Measurements from ENCODE around the gene BCAN. TPM values are rescaled to one million over a fixed set of nuclear protein-coding genes. Genes with fewer than 3 reads are reported as not detected.

The BCAN gene
- total RNA-seq, 1 donor from 2014 or later = 2.0 TPM

DNA sequence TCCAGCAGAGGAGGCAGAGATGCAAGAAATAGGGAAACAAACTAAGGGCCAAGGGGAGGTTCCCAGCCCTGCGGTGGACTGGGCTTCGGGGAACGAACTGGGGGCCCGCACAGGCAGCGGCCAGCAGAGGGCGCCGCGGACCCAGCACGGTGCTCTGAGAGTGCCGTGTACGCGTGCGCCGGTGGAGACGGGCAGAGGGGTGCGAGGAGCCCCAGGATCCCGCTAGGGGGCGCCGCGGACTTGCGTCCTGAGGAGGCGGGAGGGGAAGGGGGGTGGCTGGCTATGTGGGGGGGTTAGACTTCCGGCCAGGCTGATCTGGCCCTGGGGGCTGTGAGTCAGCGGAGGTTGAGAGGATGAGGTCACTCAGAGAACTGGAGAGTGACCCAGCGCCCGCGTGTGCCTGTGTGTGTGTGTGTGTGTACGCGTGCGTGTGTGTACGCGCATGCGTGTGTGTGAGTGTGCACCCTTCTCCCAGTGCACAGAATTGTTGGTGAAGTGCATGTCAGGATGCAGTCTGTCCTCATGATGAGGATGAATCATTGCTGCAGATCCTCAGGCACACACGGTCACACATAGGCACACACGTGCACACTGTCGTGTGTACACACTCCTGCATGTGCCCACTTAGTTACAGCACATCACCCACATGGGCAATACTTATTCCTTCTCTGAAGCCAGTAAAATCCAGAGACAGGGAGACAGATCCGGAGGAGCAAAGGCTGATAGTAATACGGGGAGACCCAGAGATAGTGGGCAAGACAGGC lies 18.3 kb downstream of the BCAN start:
- TF ChIP-seq POLR2AphosphoS5 (IDR thresholded peaks at IDR 0.05; ENCODE audit: insufficient read depth in 1 of 2, low read depth in 1 of 2) (peak; percentile 52 to 81), POLR2A (IDR thresholded peaks at IDR 0.05) (no peak)
- TF ChIP-seq, protein P1, sequence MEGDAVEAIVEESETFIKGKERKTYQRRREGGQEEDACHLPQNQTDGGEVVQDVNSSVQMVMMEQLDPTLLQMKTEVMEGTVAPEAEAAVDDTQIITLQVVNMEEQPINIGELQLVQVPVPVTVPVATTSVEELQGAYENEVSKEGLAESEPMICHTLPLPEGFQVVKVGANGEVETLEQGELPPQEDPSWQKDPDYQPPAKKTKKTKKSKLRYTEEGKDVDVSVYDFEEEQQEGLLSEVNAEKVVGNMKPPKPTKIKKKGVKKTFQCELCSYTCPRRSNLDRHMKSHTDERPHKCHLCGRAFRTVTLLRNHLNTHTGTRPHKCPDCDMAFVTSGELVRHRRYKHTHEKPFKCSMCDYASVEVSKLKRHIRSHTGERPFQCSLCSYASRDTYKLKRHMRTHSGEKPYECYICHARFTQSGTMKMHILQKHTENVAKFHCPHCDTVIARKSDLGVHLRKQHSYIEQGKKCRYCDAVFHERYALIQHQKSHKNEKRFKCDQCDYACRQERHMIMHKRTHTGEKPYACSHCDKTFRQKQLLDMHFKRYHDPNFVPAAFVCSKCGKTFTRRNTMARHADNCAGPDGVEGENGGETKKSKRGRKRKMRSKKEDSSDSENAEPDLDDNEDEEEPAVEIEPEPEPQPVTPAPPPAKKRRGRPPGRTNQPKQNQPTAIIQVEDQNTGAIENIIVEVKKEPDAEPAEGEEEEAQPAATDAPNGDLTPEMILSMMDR (IDR thresholded peaks at IDR 0.05) = peak; percentile 98 to 99 (median 99)
- Histone ChIP-seq H3K4me3 (peak overlapping the region in 1 of 2 donors; percentile 5), H3K9me3 (no peaks in the 10 kb centered on the region), H3K4me1 (peaks cover 69% of the 10 kb centered on the region), H3K27me3 (no peaks in the 10 kb centered on the region), H3K36me3 (no peaks in the 10 kb centered on the region), H3K27ac (peak overlapping the region; percentile 85)
- peak in 1 of 2 donors; percentile 97 for DNase-seq (ENCODE audit: extremely low spot score in 2 of 2)
- intact Hi-C loops (cut with DNase I) = loop anchor here (2.0 to 5.0 kb wide), 3 partner anchors 17 to 273 kb away; partner anchors contain the start of gene NES

GRCh38 chr1:156660752-156661112 lies 18.8 kb downstream of the BCAN start:
- peaks cover 75% of the 10 kb centered on the region for H3K4me1 ChIP-seq
- DNase-seq (ENCODE audit: extremely low spot score in 2 of 2) = no peak
- H3K9me3 ChIP-seq = no peaks in the 10 kb centered on the region
- peak overlapping the region; percentile 85 for H3K27ac ChIP-seq
- H3K27me3 ChIP-seq = no peaks in the 10 kb centered on the region
- TF ChIP-seq, protein P1 (IDR thresholded peaks at IDR 0.05) = no peak
- TF ChIP-seq POLR2AphosphoS5 (IDR thresholded peaks at IDR 0.05; ENCODE audit: insufficient read depth in 1 of 2, low read depth in 1 of 2) = no peak
- TF ChIP-seq POLR2A (IDR thresholded peaks at IDR 0.05) = no peak
- H3K4me3 ChIP-seq = no peak overlapping the region
- H3K36me3 ChIP-seq = no peaks in the 10 kb centered on the region
- intact Hi-C loops (cut with DNase I) = loop anchor here (2.0 kb wide), 1 partner anchor 16 kb away; the partner anchor contains the start of gene NES

DNA sequence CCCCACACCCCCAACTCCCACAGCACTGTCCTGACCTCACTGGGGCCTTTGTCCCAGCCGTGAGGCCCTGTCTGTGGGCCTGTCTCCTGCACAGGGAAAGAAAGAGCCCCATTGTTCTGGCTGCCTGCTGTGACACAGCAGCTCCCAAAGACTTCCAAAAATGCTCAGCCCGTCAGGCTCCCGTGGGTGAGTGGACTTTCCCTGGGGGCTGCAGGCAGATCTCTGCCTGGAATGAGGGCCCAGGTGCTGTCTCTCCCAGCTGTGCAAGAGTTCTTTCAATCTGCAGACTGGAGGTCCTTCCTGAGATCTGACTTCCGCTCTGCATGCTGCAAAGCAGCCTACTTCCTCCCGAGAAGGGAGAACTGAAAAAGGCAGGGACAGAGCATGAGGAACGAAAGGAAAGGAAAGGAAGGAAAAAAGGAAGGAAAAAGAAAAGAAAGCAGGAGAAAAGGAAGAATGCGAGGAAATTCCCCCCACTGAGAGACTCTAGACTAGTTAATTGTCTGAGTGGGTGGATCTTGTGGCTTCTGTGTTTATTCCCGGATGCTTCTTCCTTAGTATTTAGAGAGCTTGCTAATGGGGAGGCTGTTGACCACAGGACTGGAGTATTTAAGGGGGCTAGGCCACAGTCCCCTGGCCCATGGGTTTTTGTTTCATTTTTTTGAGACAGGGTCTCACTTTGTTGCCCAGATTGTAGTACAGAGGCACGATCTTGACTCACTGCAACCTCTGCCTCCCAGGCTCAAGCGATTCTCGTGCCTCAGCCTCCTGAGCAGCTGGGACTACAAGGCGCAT lies 20.3 kb downstream of the BCAN start:
- Histone ChIP-seq H3K36me3 (no peaks in the 10 kb centered on the region), H3K9me3 (no peaks in the 10 kb centered on the region), H3K4me1 (peaks cover 72% of the 10 kb centered on the region), H3K4me3 (no peak overlapping the region), H3K27ac (peak overlapping the region; percentile 85), H3K27me3 (no peaks in the 10 kb centered on the region)
- no peak for DNase-seq (ENCODE audit: extremely low spot score in 2 of 2)
- TF ChIP-seq, protein P1 (IDR thresholded peaks at IDR 0.05) = no peak
- TF ChIP-seq POLR2AphosphoS5 (IDR thresholded peaks at IDR 0.05; ENCODE audit: insufficient read depth in 1 of 2, low read depth in 1 of 2) (no peak), POLR2A (IDR thresholded peaks at IDR 0.05) (no peak)
- intact Hi-C loops (cut with DNase I) = no loop called here

DNA sequence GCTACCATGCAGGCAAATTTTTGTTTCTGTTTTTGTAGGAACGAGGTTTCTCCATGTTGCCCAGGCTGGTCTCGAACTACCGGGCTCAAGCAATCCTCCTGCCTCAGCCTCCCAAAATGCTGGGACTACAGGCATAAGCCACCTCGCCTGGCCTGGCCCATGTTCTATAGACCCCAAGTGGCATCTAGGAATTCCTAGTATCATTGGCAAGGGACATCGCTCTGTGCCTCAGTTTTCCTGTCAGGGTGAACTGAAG lies 20.8 kb downstream of the BCAN start:
- Histone ChIP-seq H3K27me3 (no peaks in the 10 kb centered on the region), H3K27ac (peak overlapping the region; percentile 85), H3K4me3 (no peak overlapping the region), H3K4me1 (peaks cover 72% of the 10 kb centered on the region), H3K9me3 (no peaks in the 10 kb centered on the region), H3K36me3 (no peaks in the 10 kb centered on the region)
- TF ChIP-seq POLR2A (IDR thresholded peaks at IDR 0.05) = no peak
- TF ChIP-seq POLR2AphosphoS5 (IDR thresholded peaks at IDR 0.05; ENCODE audit: insufficient read depth in 1 of 2, low read depth in 1 of 2) = no peak
- TF ChIP-seq, protein P1 (IDR thresholded peaks at IDR 0.05) = no peak
- intact Hi-C loops (cut with DNase I) = no loop called here
- DNase-seq (ENCODE audit: extremely low spot score in 2 of 2) = no peak

GRCh38 chr1:156663178-156663577 lies 21.3 kb downstream of the BCAN start:
- H3K36me3 ChIP-seq = no peaks in the 10 kb centered on the region
- H3K27me3 ChIP-seq = no peaks in the 10 kb centered on the region
- H3K4me1 ChIP-seq = peaks cover 74% of the 10 kb centered on the region
- H3K27ac ChIP-seq = peak overlapping the region; percentile 85
- H3K9me3 ChIP-seq = no peaks in the 10 kb centered on the region
- no peak for DNase-seq (ENCODE audit: extremely low spot score in 2 of 2)
- intact Hi-C loops (cut with DNase I) = no loop called here
- TF ChIP-seq POLR2AphosphoS5 (IDR thresholded peaks at IDR 0.05; ENCODE audit: insufficient read depth in 1 of 2, low read depth in 1 of 2) = no peak
- no peak for TF ChIP-seq POLR2A (IDR thresholded peaks at IDR 0.05)
- TF ChIP-seq, protein P1 (IDR thresholded peaks at IDR 0.05) = no peak
- no peak overlapping the region for H3K4me3 ChIP-seq
